Measurements from ENCODE around the gene METTL27.
"Not testable (repeated sequence)": the region's sequence is repeated elsewhere in the genome, so short reads cannot be mapped to it uniquely, and the experiment has no call there.

The METTL27 gene

DNA sequence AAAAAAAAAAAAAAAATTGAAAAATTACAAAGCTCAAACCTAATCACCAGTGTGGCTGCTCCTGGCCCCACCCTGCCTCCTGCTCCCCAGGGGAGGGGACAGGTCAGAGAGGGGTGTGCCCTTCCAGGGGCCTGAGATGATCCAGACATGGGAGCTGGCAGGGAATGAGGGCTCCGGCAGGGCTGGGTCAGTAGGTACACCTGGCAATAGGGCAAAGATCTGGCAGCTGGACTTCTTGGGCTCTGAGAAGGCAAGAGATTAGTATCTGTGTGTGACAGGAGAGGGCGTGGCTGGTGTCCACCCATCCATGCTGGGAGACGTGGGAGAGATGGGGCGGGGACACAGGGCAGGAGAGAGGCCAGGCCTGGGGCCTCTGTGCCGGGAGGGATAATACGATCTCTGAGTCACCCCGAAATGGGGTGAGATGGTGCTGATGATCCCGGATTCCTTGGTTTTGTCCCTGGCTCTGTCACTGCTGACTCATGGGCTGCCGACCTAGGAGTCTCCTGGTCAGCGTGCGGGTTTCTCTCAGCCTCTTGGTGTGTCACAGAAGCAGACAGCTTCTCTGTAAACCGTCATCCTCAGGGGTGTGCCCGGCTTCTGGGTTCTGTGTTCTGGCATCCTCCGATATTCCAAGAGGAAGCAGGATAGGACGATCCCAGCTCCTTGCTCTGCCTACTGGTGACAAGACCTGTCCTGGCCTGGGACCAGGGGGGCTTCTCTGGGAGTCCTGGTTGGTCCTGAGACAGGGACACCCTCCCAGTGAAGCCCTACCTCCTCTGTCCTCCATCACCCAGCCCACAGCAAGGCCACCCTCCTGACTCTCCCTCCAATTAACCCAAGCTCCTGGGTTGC, 19.8 kb downstream of the METTL27 start:
- in situ Hi-C loops (cut with HindIII; ENCODE audit: low sequenced_read_pairs), result loop anchor here (25.0 kb wide), 1 partner anchor 190 kb away; no protein-coding TSS in a partner anchor

DNA sequence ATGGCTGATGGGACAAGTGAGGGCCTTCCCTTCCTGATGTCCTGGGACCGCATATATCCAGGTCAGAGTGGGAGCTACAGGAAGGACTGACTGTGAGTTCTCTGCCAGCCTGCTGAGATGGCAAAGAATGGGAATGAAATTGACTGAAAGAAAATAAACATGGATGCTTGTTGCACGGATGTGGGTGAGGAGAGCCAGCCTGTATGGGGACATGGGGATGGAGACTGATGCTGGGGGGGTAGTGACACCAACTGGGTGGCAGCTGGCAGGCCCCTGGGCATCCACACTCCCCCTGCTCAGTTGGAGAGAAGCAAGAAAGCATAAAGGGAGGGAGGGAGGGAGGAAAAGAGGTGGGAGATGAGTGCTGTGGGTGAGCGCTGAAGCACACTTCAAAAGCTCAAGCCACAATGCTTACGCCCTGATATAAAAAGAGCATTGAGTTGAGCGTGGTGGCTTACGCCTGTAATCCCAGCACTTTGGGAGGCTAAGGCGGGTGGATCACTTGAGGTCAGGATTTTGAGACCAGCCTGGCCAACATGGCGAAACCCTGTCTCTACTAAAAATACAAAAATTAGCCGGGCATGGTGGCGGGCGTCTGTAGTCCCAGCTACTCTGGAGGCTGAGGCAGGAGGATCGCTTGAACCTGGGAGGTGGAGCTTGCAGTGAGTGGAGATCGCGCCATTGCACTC, 20.6 kb downstream of the METTL27 start:
- in situ Hi-C loops (cut with HindIII; ENCODE audit: low sequenced_read_pairs), result loop anchor here (25.0 kb wide), 1 partner anchor 191 kb away; no protein-coding TSS in a partner anchor

DNA sequence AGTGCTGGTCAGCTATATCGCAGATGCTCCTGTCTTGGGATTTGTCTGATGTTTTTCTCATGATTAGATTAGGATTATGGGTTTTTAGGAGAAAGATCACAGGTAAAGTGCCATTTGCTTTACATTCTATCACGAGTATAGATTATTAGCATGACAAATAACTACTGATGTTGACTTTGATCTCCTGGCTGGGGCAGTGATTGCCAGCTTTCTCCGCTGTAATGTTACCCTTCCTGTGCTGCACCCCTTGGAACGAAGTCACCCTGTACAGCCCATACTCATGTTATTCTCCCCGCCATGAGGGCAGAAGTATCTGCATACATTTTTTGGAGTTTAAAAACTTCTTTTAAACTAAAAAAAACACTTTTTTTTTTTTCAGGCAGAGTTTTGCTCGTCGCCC, 22.3 kb downstream of the METTL27 start:
- in situ Hi-C loops (cut with HindIII; ENCODE audit: low sequenced_read_pairs), result loop anchor here (25.0 kb wide), 1 partner anchor 192 kb away; no protein-coding TSS in a partner anchor

DNA sequence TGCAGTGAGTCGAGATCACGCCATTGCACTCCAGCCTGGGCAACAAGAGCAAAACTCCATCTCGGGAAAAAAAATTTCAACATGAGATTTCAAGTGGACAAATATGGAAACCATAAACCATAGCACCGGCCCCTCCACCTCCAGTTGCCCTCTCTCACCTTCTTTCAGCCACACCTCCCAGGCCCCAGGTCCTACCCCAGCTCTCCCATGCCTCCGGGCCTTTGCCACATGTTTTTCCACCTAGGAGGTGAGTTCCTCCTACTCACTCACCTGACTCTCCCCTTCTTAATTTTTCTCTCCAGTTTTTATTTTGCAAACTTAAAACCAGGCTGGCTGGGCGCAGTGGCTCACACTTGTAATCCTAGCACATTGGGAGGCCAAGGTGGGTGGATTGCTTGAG, 25.2 kb downstream of the METTL27 start:
- in situ Hi-C loops (cut with HindIII; ENCODE audit: low sequenced_read_pairs), result loop anchor here (25.0 kb wide), 1 partner anchor 195 kb away; no protein-coding TSS in a partner anchor

DNA sequence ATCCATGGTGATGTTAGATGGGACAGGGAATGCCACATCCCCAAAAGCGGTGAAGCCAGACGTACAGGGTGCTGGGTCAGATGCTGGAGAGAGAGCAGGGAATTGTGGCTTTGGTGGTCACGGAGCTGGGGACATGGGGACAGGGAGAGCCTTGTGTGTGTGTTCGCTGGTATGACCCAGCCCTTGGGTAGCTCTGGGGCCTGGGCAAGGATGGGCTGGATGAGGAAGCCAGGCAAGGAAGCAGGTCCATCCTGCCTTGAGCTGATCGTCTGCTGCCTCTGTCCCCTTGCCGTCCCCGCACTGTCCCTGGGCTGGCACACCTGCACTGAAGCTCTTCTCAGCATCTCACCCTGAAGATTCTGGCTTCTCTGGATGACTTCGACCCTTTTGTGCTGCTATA, 26.9 kb downstream of the METTL27 start:
- in situ Hi-C loops (cut with HindIII; ENCODE audit: low sequenced_read_pairs), result loop anchor here (25.0 kb wide), 1 partner anchor 197 kb away; no protein-coding TSS in a partner anchor

DNA sequence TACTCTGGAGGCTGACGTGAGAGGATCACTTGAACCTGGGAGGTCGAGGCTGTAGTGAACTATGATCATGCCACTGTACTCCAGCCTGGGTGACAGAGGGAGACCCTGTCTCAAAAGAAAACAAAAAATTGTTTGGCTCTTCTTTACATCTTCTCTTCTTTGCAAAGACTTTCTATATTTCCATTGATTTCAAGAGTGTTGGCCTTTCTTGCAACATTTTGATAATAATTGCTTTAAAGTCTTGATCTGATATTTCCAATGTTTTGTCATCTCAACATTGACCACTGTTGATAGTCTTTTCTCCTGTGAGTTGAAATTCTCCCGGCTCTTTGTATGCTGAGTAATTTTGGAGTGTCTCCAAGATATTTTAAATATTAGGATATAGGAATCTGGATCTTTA, 29.3 kb downstream of the METTL27 start:
- in situ Hi-C loops (cut with HindIII; ENCODE audit: low sequenced_read_pairs), result loop anchor here (25.0 kb wide), 1 partner anchor 199 kb away; no protein-coding TSS in a partner anchor

DNA sequence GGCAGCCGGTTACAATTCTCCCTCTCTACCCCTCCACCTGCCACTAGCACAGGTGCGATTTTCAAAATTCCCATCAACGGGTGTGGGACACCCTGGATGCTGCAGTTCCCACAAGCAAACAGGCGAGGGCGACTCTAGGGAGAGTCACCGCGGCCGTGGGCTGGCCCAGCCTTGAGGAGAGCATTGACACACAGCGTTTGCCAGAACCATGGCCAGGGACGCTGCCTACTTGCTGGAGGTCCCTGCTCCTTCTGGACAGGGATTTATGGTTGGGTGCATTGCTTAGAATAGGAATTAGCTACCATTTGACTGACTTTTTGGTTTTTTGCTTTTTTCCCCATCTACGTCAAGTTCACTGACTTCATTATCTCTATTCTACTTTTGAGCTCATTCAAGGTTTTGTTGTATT, 30.6 kb downstream of the METTL27 start:
- in situ Hi-C loops (cut with HindIII; ENCODE audit: low sequenced_read_pairs), result loop anchor here (25.0 kb wide), 1 partner anchor 201 kb away; no protein-coding TSS in a partner anchor

DNA sequence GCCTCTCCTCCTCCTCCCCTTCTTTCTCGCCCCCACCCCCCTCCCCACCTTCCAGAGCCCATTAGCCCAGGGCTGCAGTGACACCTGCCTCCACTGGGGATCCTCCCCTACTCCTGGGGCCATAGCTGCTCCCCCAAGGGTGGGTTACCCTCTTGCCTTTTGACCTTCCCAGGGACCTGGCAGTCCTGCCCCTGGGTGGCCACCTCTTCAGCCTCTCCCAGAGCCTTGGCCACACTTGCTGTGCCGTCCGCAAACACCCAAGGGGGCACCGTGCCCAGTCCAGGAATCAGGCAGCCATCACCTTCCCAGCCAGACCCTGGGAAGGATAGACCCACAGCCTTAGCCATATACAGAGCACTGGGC, 31.3 kb downstream of the METTL27 start:
- in situ Hi-C loops (cut with HindIII; ENCODE audit: low sequenced_read_pairs), result loop anchor here (25.0 kb wide), 1 partner anchor 201 kb away; no protein-coding TSS in a partner anchor

DNA sequence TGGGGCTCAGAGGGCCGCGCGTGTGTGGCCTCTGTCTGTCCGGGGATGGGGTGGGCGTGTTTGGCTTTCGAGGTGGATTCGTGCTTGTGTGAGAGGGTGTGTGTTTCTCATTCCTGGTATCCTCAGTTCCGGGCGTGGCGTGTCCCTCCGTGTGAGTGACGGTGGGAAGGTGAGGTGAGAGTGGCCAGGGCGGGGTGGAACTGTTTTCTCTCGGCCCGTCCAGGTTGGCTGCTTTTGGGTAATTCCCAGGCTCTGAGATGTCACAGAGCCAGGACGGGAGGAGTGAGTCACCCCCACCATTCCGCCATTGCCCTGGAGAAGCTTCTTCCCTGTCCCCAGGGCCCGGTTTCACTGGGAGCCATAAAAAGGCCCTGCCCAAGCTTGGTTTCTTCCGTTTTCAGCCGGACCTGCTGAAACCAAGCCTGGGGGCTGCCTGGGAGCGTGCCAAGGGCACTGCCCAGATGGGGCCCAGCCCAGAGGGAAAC, 32.8 kb downstream of the METTL27 start:
- in situ Hi-C loops (cut with HindIII; ENCODE audit: low sequenced_read_pairs), result loop anchor here (5.0 to 25.0 kb wide), 3 partner anchors 57 to 203 kb away; no protein-coding TSS in a partner anchor

DNA sequence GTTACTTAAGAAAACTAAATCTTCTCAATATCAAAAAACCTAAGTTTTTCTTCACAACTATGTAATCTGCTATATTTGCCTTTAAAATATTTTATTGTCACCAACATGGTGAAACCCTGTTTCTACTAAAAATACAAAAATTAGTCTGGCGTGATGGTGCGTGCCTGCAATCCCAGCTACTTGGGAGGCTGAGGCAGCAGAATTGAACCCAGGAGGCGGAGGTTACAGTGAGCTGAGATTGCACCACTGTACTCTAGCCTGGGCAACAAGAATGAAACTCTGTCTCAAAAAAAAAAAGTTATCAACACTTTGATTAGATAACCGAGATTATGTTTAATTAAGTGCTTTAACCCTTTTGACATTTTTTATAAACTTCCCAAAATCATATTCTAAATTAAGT, 39.9 kb downstream of the METTL27 start:
- in situ Hi-C loops (cut with HindIII; ENCODE audit: low sequenced_read_pairs), result loop anchor here (25.0 kb wide), 1 partner anchor 210 kb away; no protein-coding TSS in a partner anchor

DNA sequence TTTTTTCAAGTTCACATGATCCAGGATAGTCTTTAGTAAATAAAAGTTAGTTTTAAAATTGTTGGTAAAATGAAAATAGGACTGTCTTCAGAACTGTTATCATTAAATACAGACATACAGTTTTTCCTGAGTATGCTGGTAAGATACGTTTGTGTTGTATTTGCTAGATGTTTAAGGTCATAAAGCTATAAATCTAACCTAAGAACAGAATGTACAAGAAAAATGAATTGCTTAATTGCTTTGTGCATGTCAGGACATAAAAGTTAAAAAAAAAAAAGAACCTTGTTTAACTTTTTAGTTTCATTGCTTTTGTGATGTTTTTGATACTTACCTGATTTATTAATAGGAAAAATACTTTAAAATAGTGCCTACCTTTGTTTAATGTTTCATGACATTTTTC, 40.7 kb downstream of the METTL27 start:
- in situ Hi-C loops (cut with HindIII; ENCODE audit: low sequenced_read_pairs), result loop anchor here (25.0 kb wide), 1 partner anchor 211 kb away; no protein-coding TSS in a partner anchor

DNA sequence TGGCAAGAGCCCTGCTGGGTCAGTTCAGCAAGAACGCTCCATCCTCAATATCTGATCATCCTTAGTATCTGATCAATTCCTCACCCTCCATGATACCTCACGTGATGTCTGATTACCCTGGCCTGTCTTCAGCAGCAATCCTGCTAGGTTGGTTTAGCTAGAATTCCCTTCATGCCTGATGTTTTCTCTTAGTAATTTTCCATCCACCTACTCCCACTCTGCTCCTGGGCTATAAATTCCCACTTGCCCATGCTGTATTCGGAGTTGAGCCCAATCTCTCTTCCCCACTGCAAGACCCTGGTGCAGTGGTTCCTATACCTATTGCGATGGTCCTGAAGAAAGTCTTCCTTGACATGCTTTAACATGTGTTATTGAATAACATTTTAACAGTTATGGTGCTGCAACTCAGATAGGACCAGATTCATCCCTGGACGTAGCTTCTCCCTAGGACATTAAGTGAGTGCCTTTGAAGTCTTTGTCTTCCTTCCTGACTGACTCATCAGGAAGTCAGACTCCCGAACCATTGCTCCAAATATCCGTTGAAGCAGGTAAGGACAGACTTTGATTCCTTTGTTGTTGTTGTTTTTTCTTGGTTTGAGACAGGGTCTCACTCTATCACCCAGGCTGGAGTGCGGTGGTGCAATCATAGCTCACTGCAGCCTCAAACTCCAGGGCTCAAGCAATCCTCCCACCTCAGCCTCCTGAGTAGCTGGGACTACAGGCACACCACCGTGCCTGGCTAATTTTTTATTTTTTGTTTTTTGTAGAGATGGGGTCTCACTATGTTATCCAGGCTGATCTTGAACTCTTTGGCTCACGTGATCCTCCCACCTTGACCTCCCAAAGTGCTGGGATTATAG, 42.8 kb downstream of the METTL27 start:
- in situ Hi-C loops (cut with HindIII; ENCODE audit: low sequenced_read_pairs), result loop anchor here (25.0 kb wide), 1 partner anchor 213 kb away; no protein-coding TSS in a partner anchor

DNA sequence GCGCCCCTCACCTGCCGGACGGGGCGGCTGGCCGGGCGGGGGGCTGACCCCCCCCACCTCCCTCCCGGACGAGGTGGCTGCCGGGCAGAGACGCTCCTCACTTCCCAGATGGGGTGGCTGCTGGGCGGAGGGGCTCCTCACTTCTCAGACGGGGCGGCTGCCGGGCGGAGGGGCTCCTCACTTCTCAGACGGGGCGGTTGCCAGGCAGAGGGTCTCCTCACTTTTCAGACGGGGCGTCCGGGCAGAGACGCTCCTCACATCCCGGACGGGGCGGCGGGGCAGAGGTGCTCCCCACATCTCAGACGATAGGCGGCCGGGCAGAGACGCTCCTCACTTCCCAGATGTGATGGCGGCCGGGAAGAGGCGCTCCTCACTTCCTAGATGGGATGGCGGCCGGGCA, 45.1 kb downstream of the METTL27 start:
- in situ Hi-C loops (cut with HindIII; ENCODE audit: low sequenced_read_pairs), result not testable (repeated sequence)

DNA sequence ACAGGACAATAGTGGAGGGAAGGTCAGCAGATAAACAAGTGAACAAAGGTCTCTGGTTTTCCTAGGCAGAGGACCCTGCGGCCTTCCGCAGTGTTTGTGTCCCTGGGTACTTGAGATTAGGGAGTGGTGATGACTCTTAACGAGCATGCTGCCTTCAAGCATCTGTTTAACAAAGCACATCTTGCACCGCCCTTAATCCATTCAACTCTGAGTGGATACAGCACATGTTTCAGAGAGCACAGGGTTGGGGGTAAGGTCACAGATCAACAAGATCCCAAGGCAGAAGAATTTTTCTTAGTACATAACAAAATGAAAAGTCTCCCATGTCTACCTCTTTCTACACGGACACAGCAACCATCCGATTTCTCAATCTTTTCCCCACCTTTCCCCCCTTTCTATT, 45.7 kb downstream of the METTL27 start:
- in situ Hi-C loops (cut with HindIII; ENCODE audit: low sequenced_read_pairs), result not testable (repeated sequence)

DNA sequence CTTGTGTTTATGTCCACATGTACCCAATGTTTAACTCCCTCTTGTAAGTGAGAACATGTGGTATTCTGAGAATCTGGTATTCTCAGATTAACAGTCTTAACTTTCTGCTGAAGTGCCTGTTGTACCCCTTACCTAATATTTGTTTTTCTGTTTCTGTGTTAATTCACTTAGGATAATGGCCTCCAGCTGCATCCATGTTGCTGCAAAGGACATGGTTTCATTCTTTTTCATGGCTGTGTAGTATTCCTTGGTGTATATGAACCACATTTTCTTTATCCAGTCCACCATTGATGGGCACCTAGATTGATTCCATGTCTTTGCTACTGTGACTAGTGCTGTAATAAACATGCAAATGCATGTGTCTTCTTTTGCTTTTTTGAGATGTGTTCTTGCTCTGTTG, 47.1 kb downstream of the METTL27 start:
- in situ Hi-C loops (cut with HindIII; ENCODE audit: low sequenced_read_pairs), result not testable (repeated sequence)

DNA sequence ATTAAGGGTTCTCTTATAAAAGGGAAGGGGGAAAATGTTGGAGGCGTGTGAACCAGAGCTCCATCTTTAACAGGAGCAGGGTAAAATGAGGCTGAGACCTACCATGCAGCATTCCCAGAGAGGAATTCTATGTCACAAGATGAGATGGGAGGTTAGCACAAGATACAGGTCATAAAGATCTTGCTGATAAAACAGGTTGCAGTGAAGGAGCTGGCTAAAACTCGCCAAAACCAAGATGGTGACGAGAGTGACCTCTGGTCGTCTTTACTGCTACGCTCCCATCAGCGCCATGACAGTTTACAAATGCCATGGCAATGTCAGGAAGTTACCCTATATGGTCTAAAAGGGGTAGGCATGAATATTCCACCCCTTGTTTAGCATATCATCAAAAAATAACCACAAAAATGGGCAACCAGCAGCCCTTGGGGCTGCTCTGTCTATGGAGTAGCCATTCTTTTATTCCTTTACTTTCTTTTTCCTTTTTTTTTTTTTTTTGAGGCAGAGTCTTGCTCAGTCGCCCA, 51.1 kb downstream of the METTL27 start:
- in situ Hi-C loops (cut with HindIII; ENCODE audit: low sequenced_read_pairs), result not testable (repeated sequence)

DNA sequence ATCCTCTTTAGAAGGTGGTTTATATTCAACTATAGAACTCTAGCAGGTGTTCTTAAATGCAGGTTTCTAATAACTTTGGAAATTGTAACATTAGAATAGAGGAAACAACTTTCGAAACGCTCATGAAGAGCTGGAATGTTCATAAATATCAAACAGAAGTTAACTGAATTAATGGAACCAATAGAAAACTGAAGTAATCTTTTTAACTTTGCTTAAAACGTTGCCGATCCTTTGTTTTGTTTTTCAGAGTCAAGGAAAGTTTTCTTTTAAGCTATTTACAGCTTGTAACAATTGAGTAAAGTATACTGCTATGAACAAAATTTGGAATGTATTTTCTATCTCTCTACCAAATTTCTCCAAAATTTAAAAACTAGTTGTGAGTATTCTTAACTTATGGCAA, 53.3 kb downstream of the METTL27 start:
- in situ Hi-C loops (cut with HindIII; ENCODE audit: low sequenced_read_pairs), result no loop called here

DNA sequence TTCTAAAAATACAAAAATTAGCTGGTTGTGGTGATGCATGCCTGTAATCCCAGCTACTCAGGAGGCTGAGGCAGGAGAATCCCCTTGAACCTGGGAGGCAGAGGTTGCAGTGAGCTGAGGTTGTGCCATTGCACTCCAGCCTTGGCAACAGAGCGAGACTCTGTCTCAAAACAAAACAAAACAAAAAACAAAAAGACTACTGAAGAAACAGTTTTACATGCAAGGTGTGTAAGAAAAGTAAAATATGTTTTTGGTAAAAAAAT, 54.6 kb downstream of the METTL27 start:
- in situ Hi-C loops (cut with HindIII; ENCODE audit: low sequenced_read_pairs), result not testable (repeated sequence)

DNA sequence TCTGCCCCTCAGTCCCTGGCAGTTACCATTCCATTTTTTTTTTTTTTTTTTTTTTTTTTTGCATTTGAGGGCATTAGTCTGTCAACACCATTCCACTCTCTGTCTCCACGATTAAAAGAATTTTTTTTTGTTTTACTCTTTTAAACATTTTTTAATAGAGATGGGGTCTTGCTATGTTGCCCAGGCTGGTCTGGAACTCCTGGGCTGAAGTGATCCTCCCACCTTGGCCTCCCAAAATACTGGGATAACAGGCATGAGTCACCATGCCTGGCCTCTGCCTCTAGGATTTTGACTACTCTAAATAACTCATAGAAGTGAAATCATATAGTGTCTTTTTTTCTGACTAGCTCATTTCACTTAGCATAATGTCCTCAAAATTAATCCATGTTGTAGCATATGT, 55.7 kb downstream of the METTL27 start:
- in situ Hi-C loops (cut with HindIII; ENCODE audit: low sequenced_read_pairs), result no loop called here

All from endothelial cell of hepatic sinusoid (primary cell).